Glutamatergic neuron (in vitro differentiated cells): ENCODE data around the gene ZNF662. TPM values are rescaled to one million over a fixed set of nuclear protein-coding genes. Genes with fewer than 3 reads are reported as not detected.

ENCODE experiments used
- DNase-seq: peaks from one replicate; pipeline ENCODE4 v3.0.0; 2022
- H3K27ac Mint-ChIP-seq: one replicate; pipeline ENCODE4 v1.8.0; 2020; ENCODE audit warnings: mild to moderate bottlenecking, mixed read lengths, inconsistent platforms; ENCODE audit not compliant: unreplicated experiment
- H3K27me3 Mint-ChIP-seq: one replicate; pipeline ENCODE4 v1.8.0; 2020; ENCODE audit warnings: mild to moderate bottlenecking, moderate library complexity, mixed read lengths, inconsistent platforms; ENCODE audit not compliant: unreplicated experiment
- H3K36me3 Mint-ChIP-seq: one replicate; pipeline ENCODE4 v1.8.0; 2020; ENCODE audit warnings: mild to moderate bottlenecking, mixed read lengths, inconsistent platforms; ENCODE audit not compliant: unreplicated experiment
- H3K4me1 Mint-ChIP-seq: one replicate; pipeline ENCODE4 v1.8.0; 2020; ENCODE audit warnings: mild to moderate bottlenecking, low read depth, mixed read lengths, inconsistent platforms; ENCODE audit not compliant: unreplicated experiment
- H3K4me3 Mint-ChIP-seq: one replicate; pipeline ENCODE4 v1.8.0; 2020; ENCODE audit warnings: mild to moderate bottlenecking, mixed read lengths, inconsistent platforms; ENCODE audit not compliant: unreplicated experiment
- H3K9me3 Mint-ChIP-seq: one replicate; pipeline ENCODE4 v1.8.0; 2020; ENCODE audit warnings: mild to moderate bottlenecking, moderate library complexity, mixed read lengths, inconsistent platforms; ENCODE audit not compliant: unreplicated experiment
- total RNA-seq: library from RNA; stranded (reverse); fragmentation: NEBNext Ultra II Directional; extraction: Animal tissue kit (Norgen Biotek cat#: 25700); gene quantifications from one replicate; pipeline ENCODE4 v1.2.1, GENCODE V29; 2021; ENCODE audit not compliant: unreplicated experiment
- TF ChIP-seq, protein P1 (sequence below): fragments of 200-600 bp; sonication (generic); IDR thresholded peaks from one replicate; pipeline ENCODE4 v1.5.0; 2021; ENCODE audit not compliant: partially characterized antibody, unreplicated experiment

ZNF662 gene
- total RNA-seq, 1 donor from 2014 or later: 16.3 TPM

DNA sequence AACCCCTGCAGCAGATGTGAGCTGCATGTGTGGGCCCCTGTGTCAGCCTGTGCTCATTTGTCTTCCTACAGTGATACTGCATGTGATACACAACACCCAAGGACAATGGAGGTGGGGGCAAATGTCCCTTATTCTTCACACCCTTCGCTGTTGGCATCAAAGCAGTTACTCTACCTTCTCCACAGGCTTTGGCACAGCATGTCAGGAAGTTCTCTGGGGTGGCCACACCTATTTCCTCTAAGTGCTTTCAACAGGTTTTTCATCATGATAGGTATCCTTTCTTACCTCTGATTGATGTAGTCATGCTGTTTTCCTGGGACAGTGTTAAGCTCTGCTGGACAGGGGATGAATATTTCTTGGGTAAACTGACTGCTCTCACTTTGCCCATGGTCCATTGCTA lies 29.5 kb downstream of the ZNF662 start:
- no peaks in the 10 kb centered on the region for H3K4me1 Mint-ChIP-seq
- no peak overlapping the region for H3K4me3 Mint-ChIP-seq
- H3K27ac Mint-ChIP-seq: no peak overlapping the region
- H3K36me3 Mint-ChIP-seq: no peaks in the 10 kb centered on the region
- H3K27me3 Mint-ChIP-seq: no peaks in the 10 kb centered on the region
- no peak for DNase-seq
- no peaks in the 10 kb centered on the region for H3K9me3 Mint-ChIP-seq
- TF ChIP-seq, protein P1, sequence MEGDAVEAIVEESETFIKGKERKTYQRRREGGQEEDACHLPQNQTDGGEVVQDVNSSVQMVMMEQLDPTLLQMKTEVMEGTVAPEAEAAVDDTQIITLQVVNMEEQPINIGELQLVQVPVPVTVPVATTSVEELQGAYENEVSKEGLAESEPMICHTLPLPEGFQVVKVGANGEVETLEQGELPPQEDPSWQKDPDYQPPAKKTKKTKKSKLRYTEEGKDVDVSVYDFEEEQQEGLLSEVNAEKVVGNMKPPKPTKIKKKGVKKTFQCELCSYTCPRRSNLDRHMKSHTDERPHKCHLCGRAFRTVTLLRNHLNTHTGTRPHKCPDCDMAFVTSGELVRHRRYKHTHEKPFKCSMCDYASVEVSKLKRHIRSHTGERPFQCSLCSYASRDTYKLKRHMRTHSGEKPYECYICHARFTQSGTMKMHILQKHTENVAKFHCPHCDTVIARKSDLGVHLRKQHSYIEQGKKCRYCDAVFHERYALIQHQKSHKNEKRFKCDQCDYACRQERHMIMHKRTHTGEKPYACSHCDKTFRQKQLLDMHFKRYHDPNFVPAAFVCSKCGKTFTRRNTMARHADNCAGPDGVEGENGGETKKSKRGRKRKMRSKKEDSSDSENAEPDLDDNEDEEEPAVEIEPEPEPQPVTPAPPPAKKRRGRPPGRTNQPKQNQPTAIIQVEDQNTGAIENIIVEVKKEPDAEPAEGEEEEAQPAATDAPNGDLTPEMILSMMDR: no peak

GRCh38 chr3:42936157-42936981 lies 30.4 kb downstream of the ZNF662 start:
- Mint-ChIP-seq H3K27me3 (no peaks in the 10 kb centered on the region), H3K4me1 (no peaks in the 10 kb centered on the region), H3K9me3 (no peaks in the 10 kb centered on the region), H3K27ac (no peak overlapping the region), H3K36me3 (no peaks in the 10 kb centered on the region), H3K4me3 (no peak overlapping the region)
- TF ChIP-seq, protein P1: no peak
- DNase-seq: no peak

DNA sequence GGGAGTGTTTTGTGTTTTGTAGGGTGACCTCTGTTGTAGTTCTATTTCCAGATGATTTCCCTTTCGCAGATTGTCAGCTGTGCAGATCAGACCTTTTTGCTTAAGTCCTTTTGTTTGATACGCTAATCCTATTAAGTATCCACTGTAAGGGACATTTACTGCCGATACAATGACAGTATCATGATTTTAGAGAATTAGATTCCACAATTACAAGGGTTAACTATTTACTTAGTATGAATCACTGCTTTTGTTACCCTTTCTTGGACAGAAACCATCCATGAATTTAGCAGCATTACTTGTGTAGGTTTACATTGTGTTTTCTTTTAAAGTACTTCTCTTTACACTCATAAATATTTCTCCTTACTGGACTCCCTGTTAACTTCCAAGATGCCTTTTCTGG lies 31.4 kb downstream of the ZNF662 start:
- no peaks in the 10 kb centered on the region for H3K36me3 Mint-ChIP-seq
- no peak overlapping the region for H3K4me3 Mint-ChIP-seq
- H3K4me1 Mint-ChIP-seq: no peaks in the 10 kb centered on the region
- no peaks in the 10 kb centered on the region for H3K27me3 Mint-ChIP-seq
- TF ChIP-seq, protein P1: no peak
- DNase-seq: no peak
- no peak overlapping the region for H3K27ac Mint-ChIP-seq
- H3K9me3 Mint-ChIP-seq: no peaks in the 10 kb centered on the region

DNA sequence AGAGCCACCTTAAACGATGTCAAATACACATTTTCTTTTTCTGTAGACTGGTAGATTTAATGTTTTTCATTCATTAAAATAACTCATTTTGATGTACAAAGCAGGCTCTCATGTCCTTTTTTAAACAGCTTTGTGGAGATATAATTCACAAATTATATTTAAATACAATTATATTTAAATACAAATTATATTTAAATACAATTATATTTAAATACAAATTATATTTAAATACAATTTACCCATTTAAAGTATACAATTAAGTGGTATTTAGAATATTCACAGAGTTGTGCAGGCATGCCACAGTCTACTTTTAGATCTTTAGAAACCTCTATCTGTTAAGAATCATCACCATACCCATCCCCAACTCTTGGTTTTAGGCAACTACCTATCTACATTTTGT lies 36.8 kb downstream of the ZNF662 start:
- H3K27ac Mint-ChIP-seq: no peak overlapping the region
- H3K4me3 Mint-ChIP-seq: no peak overlapping the region
- TF ChIP-seq, protein P1: no peak
- H3K36me3 Mint-ChIP-seq: no peaks in the 10 kb centered on the region
- no peaks in the 10 kb centered on the region for H3K4me1 Mint-ChIP-seq
- H3K9me3 Mint-ChIP-seq: no peaks in the 10 kb centered on the region
- no peaks in the 10 kb centered on the region for H3K27me3 Mint-ChIP-seq
- DNase-seq: no peak

- no peaks in the 10 kb centered on the region for H3K9me3 Mint-ChIP-seq
- no peak overlapping the region for H3K27ac Mint-ChIP-seq
Measured at GRCh38 chr3:42946050-42946449, 40.1 kb downstream of the ZNF662 start.

More at GRCh38 chr3:42946050-42946449, 40.1 kb downstream of the ZNF662 start:
- DNase-seq: no peak
- no peaks in the 10 kb centered on the region for H3K36me3 Mint-ChIP-seq
- TF ChIP-seq, protein P1: no peak
- peaks cover 2% of the 10 kb centered on the region for H3K27me3 Mint-ChIP-seq
- no peak overlapping the region for H3K4me3 Mint-ChIP-seq
- H3K4me1 Mint-ChIP-seq: no peaks in the 10 kb centered on the region
